Spinal cord (tissue), 10 donors: ENCODE results near the gene GALR1. TPM values are rescaled to one million over a fixed set of nuclear protein-coding genes. Genes with fewer than 3 reads are reported as not detected.

ENCODE experiments used
- DNase-seq, 6 donors: peaks; one replicate each; pipeline versions ENCODE4 v3.0.0 to v3.0.0-alpha.2; 2013 to 2015; ENCODE audit warnings: low spot score in 6 of 6, low read depth in 4 of 6
- H3K27ac ChIP-seq: one replicate; pipeline ENCODE4 v1.5.1; 2013; ENCODE audit warnings: low read depth, low read length, control low read depth
- H3K27me3 ChIP-seq: one replicate; pipeline ENCODE4 v1.6.1; 2013; ENCODE audit warnings: low read length; ENCODE audit not compliant: control insufficient read depth, insufficient read depth
- H3K36me3 ChIP-seq: one replicate; pipeline ENCODE4 v1.6.1; 2013; ENCODE audit warnings: low read length; ENCODE audit not compliant: control insufficient read depth, insufficient read depth
- H3K4me1 ChIP-seq: one replicate; pipeline ENCODE4 v1.6.1; 2013; ENCODE audit warnings: low read length; ENCODE audit not compliant: control insufficient read depth, insufficient read depth
- H3K4me3 ChIP-seq: one replicate; pipeline ENCODE4 v1.5.1; 2013; ENCODE audit warnings: low read depth, low read length, control low read depth
- H3K9me3 ChIP-seq: one replicate; pipeline ENCODE4 v1.6.1; 2013; ENCODE audit warnings: low read length; ENCODE audit not compliant: control insufficient read depth, insufficient read depth
- WGBS: methylation state at CpG from one replicate; pipeline ENCODE4 v1.1.5; 2013; ENCODE audit warnings: missing lambda C conversion rate; ENCODE audit not compliant: insufficient coverage; 5-methylcytosine and 5-hydroxymethylcytosine counted together
- polyA plus RNA-seq, 2 donors: library from polyadenylated mRNA; unstranded; fragments of 120-200 nt; gene quantifications; one replicate each; pipeline ENCODE4 v1.2.1, GENCODE V29; 2013; ENCODE audit not compliant: insufficient read length in 2 of 2
- total RNA-seq, 2 donors: library from RNA; depleted of rRNA in 1 of 2; stranded (reverse); fragments of 120-200 nt in 1 of 2; fragments of >200 nt in 1 of 2; gene quantifications; one replicate each; pipeline versions ENCODE4 v1.2.3 to v1.2.4, GENCODE V29; 2013 to 2014
- donor health status: healthy.

Gene GALR1
- total and polyA plus RNA-seq, 4 donors: 0.72 to 3.2 (median 1.9) TPM

DNA sequence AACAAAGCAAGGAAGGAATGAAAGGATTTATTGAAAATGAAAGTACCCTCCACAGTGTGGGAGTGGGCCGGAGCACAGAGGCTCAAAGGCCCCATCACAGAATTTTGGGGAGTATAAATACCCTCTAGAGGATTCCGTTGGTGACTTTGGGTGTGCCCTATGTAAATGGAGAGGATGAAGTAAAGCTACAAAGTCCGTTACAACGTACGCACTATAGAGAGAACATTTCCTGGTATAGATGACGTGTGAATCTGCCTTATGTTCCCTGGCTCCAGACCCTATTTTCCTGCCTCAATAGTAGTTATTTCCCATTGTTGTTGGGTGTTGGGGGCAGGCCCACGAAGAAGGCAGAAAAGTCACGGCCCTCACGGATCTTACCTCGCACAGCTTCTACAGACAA, 65.3 kb downstream of the GALR1 start:
- H3K27ac ChIP-seq: no peak overlapping the region
- no peak overlapping the region for H3K4me3 ChIP-seq
- no peak for DNase-seq
- H3K36me3 ChIP-seq: no peaks in the 10 kb centered on the region
- H3K27me3 ChIP-seq: no peaks in the 10 kb centered on the region
- no CpG with 5 or more reads among the region's 10 CpGs for WGBS
- no peaks in the 10 kb centered on the region for H3K4me1 ChIP-seq
- no peaks in the 10 kb centered on the region for H3K9me3 ChIP-seq

DNA sequence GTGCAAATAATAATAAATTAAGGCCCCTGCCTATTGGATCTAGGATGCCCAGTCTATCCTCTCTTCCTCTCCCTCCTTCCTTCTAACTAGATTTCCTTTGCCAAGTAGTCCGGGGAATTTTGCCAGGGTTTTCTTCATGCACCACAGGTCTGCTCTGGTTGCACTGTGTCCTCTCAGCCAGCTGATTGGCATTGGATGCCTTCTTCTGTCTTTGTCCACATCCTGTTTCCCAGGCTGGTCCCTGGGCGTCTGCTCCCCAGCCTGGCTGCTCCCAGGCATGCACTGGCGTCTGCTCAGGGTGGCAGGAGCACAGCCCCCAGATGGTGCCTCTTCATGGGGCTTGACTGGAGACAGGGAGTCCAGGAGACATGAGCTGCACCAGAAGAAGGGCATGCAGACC, 66.4 kb downstream of the GALR1 start:
- peak in 1 of 6 donors; percentile 55 for DNase-seq
- Histone ChIP-seq H3K4me1 (no peaks in the 10 kb centered on the region), H3K27ac (no peak overlapping the region), H3K9me3 (no peaks in the 10 kb centered on the region), H3K36me3 (no peaks in the 10 kb centered on the region), H3K4me3 (no peak overlapping the region), H3K27me3 (no peaks in the 10 kb centered on the region)
- 59% methylated on average over 3 of the region's 3 CpGs for WGBS

DNA sequence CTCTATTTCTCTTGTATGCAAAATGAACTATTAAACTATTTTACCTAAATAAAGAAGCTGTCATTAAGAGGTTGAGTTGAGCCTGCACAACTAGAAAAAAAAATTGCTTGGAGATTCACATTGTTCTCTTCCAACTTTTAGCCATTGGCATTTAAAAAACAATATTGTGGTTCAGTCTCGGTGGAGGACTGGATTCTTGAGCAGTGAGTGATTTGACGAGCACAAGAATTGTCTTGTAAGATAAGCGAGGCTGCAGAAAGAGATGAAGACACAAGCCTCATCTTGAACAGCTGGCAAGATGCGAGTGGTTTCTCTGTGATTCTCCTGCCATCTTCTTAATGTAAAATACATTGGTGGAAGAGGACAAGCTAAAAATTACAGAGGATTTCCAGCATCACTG, 67.0 kb downstream of the GALR1 start:
- DNase-seq: no peak
- H3K27ac ChIP-seq: no peak overlapping the region
- peaks cover under 1% of the 10 kb centered on the region for H3K4me1 ChIP-seq
- no peaks in the 10 kb centered on the region for H3K9me3 ChIP-seq
- 89% methylated on average over 3 of the region's 4 CpGs for WGBS
- no peaks in the 10 kb centered on the region for H3K36me3 ChIP-seq
- H3K4me3 ChIP-seq: no peak overlapping the region
- no peaks in the 10 kb centered on the region for H3K27me3 ChIP-seq

DNA sequence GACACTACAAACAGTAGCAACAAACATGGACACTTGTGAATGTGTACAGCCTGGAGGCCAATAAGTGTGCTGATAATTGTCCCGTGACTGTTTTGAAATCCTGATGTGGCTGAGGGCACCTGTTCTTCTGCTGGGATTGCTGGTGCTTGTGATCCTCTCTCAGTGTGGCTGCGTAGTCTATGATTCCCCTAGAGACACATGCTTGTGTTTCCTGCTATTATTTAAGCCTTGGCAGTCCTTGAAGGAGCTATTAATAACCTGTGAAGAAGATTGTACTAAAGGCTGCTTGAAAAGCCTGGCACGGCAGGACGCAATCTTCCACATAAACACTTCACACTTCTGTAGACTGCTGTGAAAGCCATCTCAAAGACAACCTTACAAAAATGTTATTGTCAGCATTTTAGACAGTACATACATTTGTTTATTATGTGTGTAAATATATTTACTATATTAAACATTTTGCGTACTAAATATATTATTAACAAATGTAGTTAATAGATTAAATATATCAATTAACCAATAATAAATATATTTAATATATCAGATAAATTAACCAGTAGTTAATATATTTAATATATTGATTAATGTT, 71.4 kb downstream of the GALR1 start:
- DNase-seq: peak in 2 of 6 donors; percentile 52 to 85
- peaks cover 4% of the 10 kb centered on the region for H3K4me1 ChIP-seq
- no peaks in the 10 kb centered on the region for H3K9me3 ChIP-seq
- H3K36me3 ChIP-seq: no peaks in the 10 kb centered on the region
- 17% methylated on average over 2 of the region's 5 CpGs for WGBS
- H3K27ac ChIP-seq: no peak overlapping the region
- H3K27me3 ChIP-seq: no peaks in the 10 kb centered on the region
- H3K4me3 ChIP-seq: no peak overlapping the region

DNA sequence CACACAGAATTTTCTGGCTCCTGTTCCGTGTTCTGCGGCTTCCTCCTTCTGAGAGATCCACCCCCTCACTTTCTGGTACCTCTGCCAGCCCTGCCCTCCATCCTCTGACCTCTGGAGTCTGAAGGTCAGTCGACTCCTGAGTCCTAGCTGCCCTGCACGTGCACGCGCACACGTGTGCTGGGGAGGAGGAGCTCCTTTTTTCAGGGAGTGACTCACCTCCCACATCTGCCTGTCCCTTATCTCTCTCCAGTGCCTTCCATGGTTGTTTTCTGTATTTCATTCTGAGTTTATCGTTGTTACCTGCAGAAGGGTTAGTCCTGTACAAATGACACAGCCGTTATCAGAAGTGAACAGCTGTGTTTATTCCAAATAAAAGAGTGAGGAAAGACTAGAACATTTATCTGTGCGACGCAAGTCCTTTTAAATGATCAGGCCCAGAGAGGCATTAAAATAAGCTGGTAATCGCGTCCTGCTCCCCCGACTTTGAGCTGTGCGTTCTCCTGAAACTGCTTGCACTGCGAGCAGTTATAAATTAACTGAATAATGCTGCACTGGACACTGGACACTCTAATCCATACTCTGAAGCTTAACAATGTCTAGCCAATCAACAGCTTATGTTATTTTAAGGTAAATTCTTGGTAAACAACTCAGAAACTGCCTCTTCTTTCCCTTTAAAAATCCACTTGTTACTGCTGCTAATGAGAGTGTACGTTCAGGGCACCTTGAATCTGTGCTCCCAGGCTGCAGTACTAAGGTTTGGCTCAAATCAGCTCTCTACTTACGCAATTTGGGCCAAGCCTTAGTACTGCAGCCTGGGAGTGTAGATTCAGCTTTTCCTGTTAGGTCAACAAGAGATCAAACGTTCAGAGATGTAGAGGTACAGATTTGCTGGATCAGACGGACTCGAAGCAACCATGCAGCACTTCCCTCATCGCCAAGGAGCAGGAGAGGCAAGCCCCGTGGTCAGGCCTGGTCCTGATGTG, 72.5 kb downstream of the GALR1 start:
- Histone ChIP-seq H3K9me3 (no peaks in the 10 kb centered on the region), H3K27me3 (no peaks in the 10 kb centered on the region), H3K4me3 (no peak overlapping the region), H3K36me3 (no peaks in the 10 kb centered on the region), H3K27ac (no peak overlapping the region), H3K4me1 (peaks cover 4% of the 10 kb centered on the region)
- 81% methylated on average over 13 of the region's 23 CpGs for WGBS
- peak in 1 of 6 donors; percentile 49 for DNase-seq

DNA sequence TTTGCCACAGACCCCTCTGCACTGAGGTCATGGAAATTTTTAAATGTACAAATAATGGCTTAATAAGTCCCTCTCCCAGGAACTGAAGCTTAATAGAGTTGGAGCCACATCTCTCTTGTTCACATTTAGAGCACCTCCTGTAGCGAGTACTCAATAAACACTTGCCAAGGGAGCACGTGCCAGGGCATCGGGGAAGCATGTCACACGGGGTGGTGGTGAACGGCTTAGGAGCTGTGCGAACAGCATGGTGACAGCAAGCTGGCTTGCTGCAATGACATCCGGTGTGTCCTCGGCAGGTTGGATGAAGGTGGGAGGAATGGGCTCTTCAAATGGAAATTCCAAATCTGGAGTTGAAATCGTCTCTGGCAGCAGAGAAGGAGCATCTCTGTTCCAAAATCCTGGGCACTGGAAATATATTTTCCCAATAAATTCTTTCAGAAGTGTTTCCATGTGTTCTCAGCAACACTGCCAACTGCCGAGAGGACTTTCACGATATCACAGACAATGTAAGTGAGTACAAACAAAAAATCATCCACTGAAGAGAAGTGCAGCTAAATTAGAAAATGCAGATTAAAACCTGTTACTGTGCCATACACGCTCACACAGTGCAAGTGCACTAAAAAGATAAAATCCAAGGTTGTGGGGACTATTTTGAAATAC, 74.1 kb downstream of the GALR1 start:
- peak in 1 of 6 donors; percentile 69 for DNase-seq
- H3K9me3 ChIP-seq: peaks cover 1% of the 10 kb centered on the region
- H3K27me3 ChIP-seq: no peaks in the 10 kb centered on the region
- 86% methylated on average over 10 of the region's 12 CpGs for WGBS
- H3K4me3 ChIP-seq: no peak overlapping the region
- no peak overlapping the region for H3K27ac ChIP-seq
- H3K4me1 ChIP-seq: peaks cover 4% of the 10 kb centered on the region
- no peaks in the 10 kb centered on the region for H3K36me3 ChIP-seq

Other genes with a start within 250 kb of the GALR1 start
- 100 to 1,000 TPM; 619 to 631 TPM for gene MBP, start 117.1 kb upstream of the GALR1 start, total RNA-seq
- 1,000 to 10,000 TPM; 2,633 to 2,945 TPM for gene MBP, start 117.1 kb upstream of the GALR1 start, polyA plus RNA-seq